C4-2B (cell line): Measurements from ENCODE around the gene CBX2.

Source experiments
- CTCF ChIP-seq: fragments of 450-650 bp; conservative IDR thresholded peaks from 2 replicates; pipeline ENCODE4 v1.5.1; 2017; ENCODE audit warnings: mild to moderate bottlenecking
- ZFX ChIP-seq: fragments of 450-650 bp; IDR thresholded peaks from 2 replicates; pipeline ENCODE4 v1.6.1; 2017

- TF ChIP-seq CTCF (no peak), ZFX (no peak)
These were observed 32.3 kb upstream of the CBX2 start for GRCh38 chr17:79745641-79746105.
